Left hindlimb (tissue), 1 donor: ENCODE measurements around the gene AKAP7.

Source experiments
- DNase-seq: peaks from one replicate; pipeline ENCODE4 v3.0.0-alpha.2; 2018

Gene AKAP7

DNA sequence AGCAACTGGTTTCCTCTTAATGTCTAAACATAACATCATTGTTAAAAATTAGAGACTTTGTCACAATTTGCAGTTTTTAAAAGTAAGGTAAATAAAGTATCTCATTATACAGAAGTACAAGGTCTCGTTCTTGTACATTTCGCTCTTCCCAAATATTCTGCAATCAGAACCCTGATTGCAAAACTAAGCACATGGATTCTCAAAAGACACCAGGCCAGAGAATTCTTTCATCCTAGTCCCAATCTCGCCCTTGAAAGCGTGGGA lies 355 bp upstream of the AKAP7 start:
- DNase-seq: no peak

- DNase-seq: no peak
These were observed 937 bp downstream of the AKAP7 start for GRCh38 chr6:131136021-131136786.

GRCh38 chr6:131139599-131139998 lies 4.3 kb downstream of the AKAP7 start:
- DNase-seq: no peak

DNA sequence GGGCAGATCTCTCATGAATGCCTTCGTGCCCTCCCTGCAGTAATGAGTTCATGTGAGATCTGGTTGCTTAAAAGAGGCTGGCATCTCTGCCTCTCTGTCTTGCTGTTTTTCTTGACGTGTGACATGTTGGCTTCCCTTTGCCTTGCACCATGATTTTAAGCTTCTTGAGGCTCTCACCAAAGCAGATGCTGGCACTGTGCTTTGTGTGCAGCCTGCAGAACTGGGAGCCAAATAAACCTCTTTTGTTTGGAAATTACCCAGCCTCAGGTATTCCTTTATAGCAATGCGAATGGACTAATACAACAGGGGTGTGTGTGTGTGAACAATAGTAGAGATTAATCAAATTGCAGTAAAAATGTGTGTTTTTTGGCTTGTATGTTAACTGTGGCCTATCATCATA lies 8.1 kb downstream of the AKAP7 start:
- DNase-seq: no peak

- no peak for DNase-seq
These were observed 11.6 kb downstream of the AKAP7 start for GRCh38 chr6:131146865-131147264.

- DNase-seq: no peak
These were observed 21.1 kb downstream of the AKAP7 start for GRCh38 chr6:131156411-131156810.

- DNase-seq: no peak
These were observed 24.3 kb downstream of the AKAP7 start for GRCh38 chr6:131159578-131159977.

- DNase-seq: no peak
These were observed 25.0 kb downstream of the AKAP7 start for GRCh38 chr6:131160254-131160758.

GRCh38 chr6:131161987-131162386 lies 26.7 kb downstream of the AKAP7 start:
- no peak for DNase-seq

- DNase-seq: no peak
These were observed 28.6 kb downstream of the AKAP7 start for GRCh38 chr6:131163886-131164285.

GRCh38 chr6:131164506-131164905 lies 29.2 kb downstream of the AKAP7 start:
- no peak for DNase-seq

- no peak for DNase-seq
These were observed 32.5 kb downstream of the AKAP7 start for GRCh38 chr6:131167773-131168172.

- DNase-seq: no peak
These were observed 34.3 kb downstream of the AKAP7 start for GRCh38 chr6:131169613-131170012.

- DNase-seq: no peak
These were observed 37.0 kb downstream of the AKAP7 start for GRCh38 chr6:131172222-131172621.

DNA sequence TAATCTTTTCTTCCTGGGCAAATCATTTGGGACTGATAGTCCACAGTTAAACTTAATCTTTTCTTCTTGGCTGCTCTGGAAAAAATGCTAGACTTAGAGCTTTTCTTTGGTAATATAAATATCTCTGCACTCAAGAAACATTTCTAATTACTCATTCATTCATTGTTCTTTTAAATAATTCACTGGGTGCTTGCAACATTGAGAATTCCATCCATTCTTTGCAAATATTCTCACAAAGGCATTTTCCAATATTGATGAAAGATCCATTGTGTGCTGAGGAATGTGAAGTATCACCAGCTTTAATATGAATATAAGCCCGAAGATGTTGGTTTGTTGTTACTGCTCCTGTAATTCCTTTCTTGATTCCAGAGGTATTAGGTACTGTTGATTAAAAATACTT lies 38.4 kb downstream of the AKAP7 start:
- no peak for DNase-seq

DNA sequence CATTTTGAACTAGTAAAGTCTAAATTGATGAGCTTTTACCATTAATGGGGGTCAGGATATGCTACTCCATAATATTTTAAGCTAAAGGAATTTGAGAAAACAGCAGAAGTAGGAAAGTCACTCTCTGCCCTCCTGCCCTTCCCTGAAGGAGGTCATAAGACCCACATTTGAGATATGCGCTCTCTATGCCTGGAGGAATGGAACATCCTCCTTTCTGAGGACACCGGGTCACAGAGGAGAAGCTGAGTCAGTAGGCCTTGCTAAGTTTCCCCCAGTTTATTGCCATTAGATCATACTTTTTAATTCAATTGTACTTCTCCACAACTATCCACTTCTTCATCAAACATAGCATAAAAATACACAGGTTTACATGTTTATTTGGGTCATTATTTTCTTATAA lies 40.3 kb downstream of the AKAP7 start:
- no peak for DNase-seq

GRCh38 chr6:131177996-131178395 lies 42.7 kb downstream of the AKAP7 start:
- no peak for DNase-seq

- peak; percentile 40 for DNase-seq
These were observed 47.7 kb downstream of the AKAP7 start for GRCh38 chr6:131182991-131183425.

- no peak for DNase-seq
These were observed 48.3 kb downstream of the AKAP7 start for GRCh38 chr6:131183427-131184095.

GRCh38 chr6:131191590-131191989 lies 56.3 kb downstream of the AKAP7 start:
- DNase-seq: no peak

GRCh38 chr6:131197716-131198115 lies 62.4 kb downstream of the AKAP7 start:
- DNase-seq: no peak

DNA sequence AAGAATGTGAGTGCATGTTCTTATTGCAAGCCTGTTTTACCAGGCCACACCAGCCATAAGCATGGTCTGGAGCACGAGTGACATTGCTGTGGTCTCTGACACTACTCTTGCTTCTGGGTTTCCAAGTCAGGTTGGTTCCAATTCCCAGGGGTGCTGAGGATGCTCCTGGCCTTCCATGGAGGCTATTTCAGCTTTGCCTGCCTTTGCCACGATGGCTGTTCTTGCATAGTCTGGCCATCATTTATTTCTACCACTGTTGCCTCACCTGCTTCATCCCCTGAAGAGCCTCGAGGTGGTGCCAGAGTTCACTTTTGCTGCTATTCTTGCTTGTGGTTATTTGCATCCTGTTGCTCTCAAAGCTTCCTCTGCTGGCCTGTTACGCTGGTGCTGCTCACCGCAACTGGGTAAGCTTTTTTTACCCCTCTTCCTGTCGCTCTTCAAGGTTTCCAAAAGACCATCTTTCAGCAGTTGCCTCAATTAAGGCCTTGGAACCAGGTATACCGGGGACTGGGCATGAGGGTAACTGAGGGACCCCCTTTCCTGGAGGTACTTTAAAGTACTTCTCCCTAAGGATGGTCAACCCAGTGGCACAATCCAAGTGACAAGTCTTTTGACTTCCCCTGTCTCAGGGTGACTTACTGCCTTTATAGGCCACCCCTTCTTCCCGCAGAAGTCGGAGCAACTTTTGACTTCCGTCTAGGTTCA lies 64.5 kb downstream of the AKAP7 start:
- peak; percentile 47 for DNase-seq

- no peak for DNase-seq
These were observed 70.4 kb downstream of the AKAP7 start for GRCh38 chr6:131205481-131206244.
